Thymus (tissue), 11 donors: Measurements from ENCODE around the gene ZNF644. TPM values are rescaled to one million over a fixed set of nuclear protein-coding genes. Genes with fewer than 3 reads are reported as not detected.

Experiments used
- DNase-seq, 9 donors: peaks; one replicate each; pipeline ENCODE4 v3.0.0-alpha.2; 2013; ENCODE audit warnings: low spot score in 9 of 9, low read depth in 6 of 9, missing footprints in 1 of 9
- H3K27ac ChIP-seq, 2 donors: one replicate each; pipeline ENCODE4 v1.5.1; 2013; ENCODE audit warnings: control low read depth in 1 of 2, low read depth in 1 of 2, low read length in 1 of 2, mild to moderate bottlenecking in 1 of 2, moderate library complexity in 1 of 2
- H3K27me3 ChIP-seq, 2 donors: one replicate each; pipeline ENCODE4 v1.5.1; 2013; ENCODE audit warnings: low read length in 1 of 2; ENCODE audit not compliant: control insufficient read depth in 2 of 2, insufficient read depth in 1 of 2
- H3K36me3 ChIP-seq, 2 donors: one replicate each; pipeline ENCODE4 v1.5.1; 2013; ENCODE audit warnings: low read length in 1 of 2, mild to moderate bottlenecking in 1 of 2, moderate library complexity in 1 of 2; ENCODE audit not compliant: control insufficient read depth in 2 of 2, insufficient read depth in 2 of 2
- H3K4me1 ChIP-seq, 2 donors: one replicate each; pipeline ENCODE4 v1.5.1; 2013; ENCODE audit warnings: low read length in 2 of 2; ENCODE audit not compliant: control insufficient read depth in 2 of 2, insufficient read depth in 2 of 2
- H3K4me3 ChIP-seq, 2 donors: one replicate each; pipeline ENCODE4 v1.5.1; 2013; ENCODE audit warnings: low read length in 2 of 2, control low read depth in 1 of 2, mild to moderate bottlenecking in 1 of 2
- H3K9me3 ChIP-seq, 2 donors: one replicate each; pipeline ENCODE4 v1.5.1; 2013; ENCODE audit warnings: low read length in 1 of 2, mild to moderate bottlenecking in 1 of 2; ENCODE audit not compliant: control insufficient read depth in 2 of 2, insufficient read depth in 1 of 2
- WGBS: extraction: QIAGEN DNeasy Blood & Tissue Kit; methylation state at CpG from one replicate; pipeline ENCODE4 v1.1.7; 2013; 5-methylcytosine and 5-hydroxymethylcytosine counted together
- polyA plus RNA-seq: library from polyadenylated mRNA; stranded (reverse); fragments of 200-250 nt; gene quantifications from one replicate; pipeline ENCODE4 v1.2.3, GENCODE V29; 2013
- total RNA-seq: library from RNA; stranded (reverse); fragments of 120-200 nt; gene quantifications from one replicate; pipeline ENCODE4 v1.2.4, GENCODE V29; 2013
- donor health status: healthy.

ZNF644 gene
- total and polyA plus RNA-seq, 2 donors, result 41.9 to 77.6 TPM

- Histone ChIP-seq H3K9me3 (no peaks in the 10 kb centered on the region), H3K27ac (no peak overlapping the region), H3K4me3 (no peak overlapping the region), H3K4me1 (no peaks in the 10 kb centered on the region), H3K27me3 (no peaks in the 10 kb centered on the region), H3K36me3 (peaks cover 2 to 5% of the 10 kb centered on the region in 2 donors)
- no peak for DNase-seq
Measured at GRCh38 chr1:90957497-90957896, 64.3 kb downstream of the ZNF644 start.

DNA sequence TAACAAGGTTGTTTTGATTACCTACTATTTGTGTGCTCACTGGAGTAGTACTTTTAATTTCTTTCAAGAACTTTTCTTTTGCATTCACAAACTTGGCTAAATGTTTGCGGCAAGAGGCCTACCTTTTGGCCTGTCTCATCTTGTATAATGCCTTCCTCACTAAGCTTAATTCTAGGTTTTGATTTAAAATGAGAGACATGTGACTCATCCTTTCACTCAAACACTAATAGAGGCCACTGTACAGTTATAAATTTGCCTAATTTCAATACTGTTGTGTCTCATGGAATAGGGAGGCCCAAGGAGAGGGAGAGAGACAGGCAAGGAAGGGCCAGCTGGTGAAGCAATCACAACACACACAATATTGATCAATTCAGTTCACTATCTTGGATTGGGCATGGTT is 66.1 kb downstream of the ZNF644 start:
- Histone ChIP-seq H3K4me1 (no peaks in the 10 kb centered on the region), H3K27me3 (no peaks in the 10 kb centered on the region), H3K4me3 (no peak overlapping the region), H3K27ac (no peak overlapping the region), H3K9me3 (no peaks in the 10 kb centered on the region), H3K36me3 (peaks cover 2 to 5% of the 10 kb centered on the region in 2 donors)
- 100% methylated on average over 1 of the region's 1 CpG for WGBS
- no peak for DNase-seq

DNA sequence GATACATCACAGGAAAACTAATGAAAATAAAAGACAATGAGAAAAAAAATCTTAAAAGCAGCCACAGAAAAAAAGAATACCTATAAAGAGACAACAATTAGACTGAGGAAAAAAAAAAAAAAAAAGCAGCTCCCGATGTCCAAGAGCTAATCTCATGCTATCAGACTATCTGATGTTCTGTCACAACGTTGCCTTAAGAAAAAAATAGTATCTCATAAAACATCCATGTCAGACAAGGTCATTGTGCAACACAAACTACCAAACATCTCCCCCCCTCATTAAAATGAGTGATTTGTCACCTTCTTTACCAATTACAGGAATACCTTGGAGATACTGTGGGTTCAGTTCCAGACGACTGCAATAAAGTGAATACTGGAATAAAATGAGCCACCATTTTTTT is 68.9 kb downstream of the ZNF644 start:
- Histone ChIP-seq H3K27ac (no peak overlapping the region), H3K4me1 (no peaks in the 10 kb centered on the region), H3K4me3 (no peak overlapping the region), H3K36me3 (peaks cover 2 to 5% of the 10 kb centered on the region in 2 donors), H3K27me3 (no peaks in the 10 kb centered on the region), H3K9me3 (no peaks in the 10 kb centered on the region)
- over 99% methylated on average over 3 of the region's 3 CpGs for WGBS
- no peak for DNase-seq

DNA sequence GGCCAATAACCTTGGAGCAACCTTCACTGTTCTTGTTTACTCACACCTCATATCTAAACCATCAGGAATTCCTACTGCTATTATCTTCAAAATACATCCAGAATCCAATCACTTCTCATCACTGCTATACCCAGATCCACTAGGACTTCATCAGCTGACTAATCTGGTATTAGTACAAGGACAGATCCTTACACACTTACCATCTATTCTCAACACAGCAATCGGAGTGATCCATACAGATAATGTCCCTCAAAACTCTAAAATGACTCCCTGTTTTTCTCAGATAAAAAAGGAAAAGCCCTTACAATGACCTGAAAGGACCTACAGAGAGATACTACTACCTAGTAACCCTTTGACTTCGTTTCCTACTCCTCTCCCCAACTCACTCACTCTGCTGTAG is 70.8 kb downstream of the ZNF644 start:
- Histone ChIP-seq H3K27me3 (no peaks in the 10 kb centered on the region), H3K4me3 (no peak overlapping the region), H3K27ac (no peak overlapping the region), H3K36me3 (peaks cover 2 to 5% of the 10 kb centered on the region in 2 donors), H3K4me1 (no peaks in the 10 kb centered on the region), H3K9me3 (no peaks in the 10 kb centered on the region)
- DNase-seq, result no peak
- WGBS, result 99% methylated on average over 2 of the region's 2 CpGs

DNA sequence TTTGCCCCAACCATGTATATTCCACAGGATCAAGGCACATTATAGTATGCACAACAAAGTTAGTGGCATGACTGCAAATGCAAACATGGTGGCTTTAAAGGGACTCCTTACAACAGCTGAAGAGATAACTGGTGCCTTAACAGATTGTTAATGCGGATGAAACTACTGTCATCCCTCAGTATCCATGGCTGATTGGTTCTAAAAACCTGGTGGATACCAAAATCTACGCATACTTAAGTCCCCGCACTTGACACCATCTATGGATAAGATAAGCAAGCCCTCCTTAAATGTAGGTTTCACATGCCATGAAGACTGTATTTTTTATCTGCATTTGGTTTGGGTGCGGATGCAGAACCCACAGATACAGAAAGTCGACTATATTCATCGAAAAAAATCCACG is 73.5 kb downstream of the ZNF644 start:
- Histone ChIP-seq H3K36me3 (peaks cover 0 to 2% of the 10 kb centered on the region in 2 donors), H3K27me3 (no peaks in the 10 kb centered on the region), H3K4me1 (no peaks in the 10 kb centered on the region), H3K4me3 (no peak overlapping the region), H3K9me3 (no peaks in the 10 kb centered on the region), H3K27ac (no peak overlapping the region)
- WGBS, result 99% methylated on average over 7 of the region's 7 CpGs
- DNase-seq, result no peak

- Histone ChIP-seq H3K4me3 (no peak overlapping the region), H3K27me3 (no peaks in the 10 kb centered on the region), H3K27ac (no peak overlapping the region), H3K36me3 (no peaks in the 10 kb centered on the region), H3K4me1 (no peaks in the 10 kb centered on the region), H3K9me3 (no peaks in the 10 kb centered on the region)
- WGBS, result 97% methylated on average over 1 of the region's 1 CpG
- DNase-seq, result no peak
Measured at GRCh38 chr1:90946630-90947029, 75.2 kb downstream of the ZNF644 start.

DNA sequence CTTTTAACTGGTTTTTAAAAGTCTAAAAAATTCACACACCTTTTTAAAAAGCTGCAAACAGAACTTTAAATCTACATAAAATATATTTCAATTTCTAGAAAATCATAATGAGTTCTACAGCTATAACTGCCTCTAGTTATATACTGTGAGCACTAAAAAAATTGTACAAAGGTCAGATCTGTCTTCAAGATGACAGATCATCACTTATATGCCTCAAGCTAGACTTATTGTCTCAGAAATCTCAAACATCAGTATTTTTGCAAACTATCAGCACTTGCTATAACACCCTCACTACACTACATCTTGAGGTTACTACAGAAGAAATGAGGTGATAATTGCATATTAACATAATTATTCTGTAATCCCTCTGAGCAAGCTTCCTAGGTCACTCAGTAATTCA is 76.5 kb downstream of the ZNF644 start:
- no peak for DNase-seq
- peaks cover 5 to 8% of the 10 kb centered on the region in 2 donors for H3K36me3 ChIP-seq
- no peak overlapping the region for H3K27ac ChIP-seq
- H3K9me3 ChIP-seq, result no peaks in the 10 kb centered on the region
- H3K4me1 ChIP-seq, result no peaks in the 10 kb centered on the region
- H3K27me3 ChIP-seq, result no peaks in the 10 kb centered on the region
- H3K4me3 ChIP-seq, result no peak overlapping the region

DNA sequence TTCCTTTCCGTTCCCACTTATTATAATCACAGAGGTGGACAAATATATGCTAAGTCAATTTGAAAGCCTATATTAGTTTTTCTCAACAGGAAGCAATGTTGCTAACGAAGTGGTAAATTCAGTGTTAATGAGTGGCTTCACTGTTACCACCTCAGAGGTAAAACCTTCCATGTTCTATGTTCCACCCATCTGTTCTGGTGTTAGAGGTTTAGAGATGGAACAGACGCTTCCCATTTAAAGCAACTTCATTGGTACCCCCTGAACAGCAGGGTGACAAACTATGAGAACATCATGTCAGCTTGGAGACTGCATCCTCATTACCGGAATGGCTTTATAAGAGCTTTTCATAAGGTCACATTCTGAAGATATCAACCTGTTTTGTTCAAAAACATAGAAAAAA is 77.9 kb downstream of the ZNF644 start:
- H3K4me3 ChIP-seq, result no peak overlapping the region
- no peaks in the 10 kb centered on the region for H3K4me1 ChIP-seq
- H3K9me3 ChIP-seq, result no peaks in the 10 kb centered on the region
- peaks cover 10 to 21% of the 10 kb centered on the region in 2 donors for H3K36me3 ChIP-seq
- DNase-seq, result no peak
- H3K27ac ChIP-seq, result no peak overlapping the region
- no peaks in the 10 kb centered on the region for H3K27me3 ChIP-seq
- 98% methylated on average over 4 of the region's 4 CpGs for WGBS

- Histone ChIP-seq H3K4me1 (no peaks in the 10 kb centered on the region), H3K36me3 (peaks cover 10 to 33% of the 10 kb centered on the region in 2 donors), H3K27me3 (no peaks in the 10 kb centered on the region), H3K27ac (no peak overlapping the region), H3K4me3 (no peak overlapping the region), H3K9me3 (no peaks in the 10 kb centered on the region)
- DNase-seq, result no peak
- WGBS, result 98% methylated on average over 2 of the region's 2 CpGs
Measured at GRCh38 chr1:90940746-90941145, 81.1 kb downstream of the ZNF644 start.

DNA sequence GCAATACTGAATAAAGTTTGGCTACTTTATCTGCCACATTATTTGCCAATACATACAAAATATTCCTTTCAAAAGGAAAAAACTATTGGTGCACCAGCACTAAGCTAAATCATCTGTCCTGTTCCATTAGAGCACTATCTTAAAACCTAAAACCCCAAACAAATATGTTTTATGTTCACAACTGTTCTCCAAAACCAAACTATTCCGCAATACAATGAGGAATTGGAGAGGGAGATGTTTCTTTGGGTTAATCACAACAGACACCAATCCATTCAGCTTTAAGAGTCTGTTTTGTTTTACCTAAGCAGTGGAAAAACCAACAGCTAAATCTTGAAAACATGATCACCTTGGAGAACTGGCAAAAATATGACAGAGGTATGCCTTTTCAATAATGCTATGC is 85.1 kb downstream of the ZNF644 start:
- Histone ChIP-seq H3K27me3 (no peaks in the 10 kb centered on the region), H3K36me3 (peaks cover 10 to 42% of the 10 kb centered on the region in 2 donors), H3K4me3 (no peak overlapping the region), H3K4me1 (no peaks in the 10 kb centered on the region), H3K9me3 (no peaks in the 10 kb centered on the region), H3K27ac (no peak overlapping the region)
- 97% methylated on average over 1 of the region's 1 CpG for WGBS
- no peak for DNase-seq
